HepG2 (cell line): Measurements from ENCODE around the gene RPL22L1. TPM values are rescaled to one million over a fixed set of nuclear protein-coding genes. Genes with fewer than 3 reads are reported as not detected.

ENCODE experiments used
- DNMT3B ChIP-seq: conservative IDR thresholded peaks from 2 replicates; pipeline ENCODE4 v1.6.1; 2016; ENCODE audit warnings: missing biosample characterization, control low read depth
- EP300 ChIP-seq, 3 experiments: sonication (generic) in 1 of 3; formaldehyde crosslinking in 1 of 3; IDR thresholded peaks; 2 replicates each; pipeline versions ENCODE4 v1.5.1 to v1.6.1; 2011 to 2020; ENCODE audit warnings: low read depth in 2 of 3, low read length in 2 of 3, borderline replicate concordance in 1 of 3, improper control_type of control experiment in 1 of 3, mild to moderate bottlenecking in 1 of 3, missing genetic modification reagents in 1 of 3, moderate library complexity in 1 of 3
- PHF21A ChIP-seq: sonication (generic); formaldehyde crosslinking; IDR thresholded peaks from 2 replicates; pipeline ENCODE4 v1.5.0; 2020; ENCODE audit warnings: mild to moderate bottlenecking, missing genetic modification reagents
- RXRB ChIP-seq: IDR thresholded peaks from 2 replicates; pipeline ENCODE4 v1.6.1; 2016; ENCODE audit warnings: borderline replicate concordance, missing genetic modification reagents, missing compliant biosample characterization
- THAP7 ChIP-seq: sonication (generic); formaldehyde crosslinking; IDR thresholded peaks from 2 replicates; pipeline ENCODE4 v1.8.1; 2023; ENCODE audit warnings: mild to moderate bottlenecking, missing genetic modification reagents
- ZNF235 ChIP-seq: sonication (generic); formaldehyde crosslinking; IDR thresholded peaks from 2 replicates; pipeline ENCODE4 v1.8.1; 2023; ENCODE audit warnings: mild to moderate bottlenecking, missing genetic modification reagents, borderline replicate concordance
- ZNF318 ChIP-seq: sonication (generic); formaldehyde crosslinking; IDR thresholded peaks from 2 replicates; pipeline ENCODE4 v1.4.0; 2020; ENCODE audit warnings: mild to moderate bottlenecking, missing genetic modification reagents
- ZNF34 ChIP-seq: sonication (generic); formaldehyde crosslinking; IDR thresholded peaks from 2 replicates; pipeline ENCODE4 v1.4.0; 2020; ENCODE audit warnings: mild to moderate bottlenecking, missing genetic modification reagents, borderline replicate concordance
- polyA plus RNA-seq, 8 experiments: library from polyadenylated mRNA; depleted of rRNA in 3 of 8; stranded (reverse) in 7 of 8; unstranded in 1 of 8; fragments of >200 nt; fragmentation: Illumina TruSeq in 4 of 8; extraction: Trizol in 4 of 8; gene quantifications; 2 replicates each; pipeline versions ENCODE4 v1.2.1 to v1.2.3, GENCODE V29; 2011 to 2016; ENCODE audit warnings: low read depth in 4 of 8, missing spikeins in 1 of 8, mixed read lengths in 1 of 8; ENCODE audit not compliant: insufficient read depth in 1 of 8
- total RNA-seq, 5 experiments: library from RNA; depleted of rRNA; stranded (reverse); fragments of >200 nt; fragmentation: Illumina TruSeq; extraction: Trizol; gene quantifications; 2 replicates each; pipeline ENCODE4 v1.2.3, GENCODE V29; 2016; ENCODE audit warnings: low read depth in 1 of 5
- TF ChIP-seq, protein P1 (sequence below): sonication (generic); formaldehyde crosslinking; IDR thresholded peaks from 2 replicates; pipeline ENCODE4 v1.5.0; 2020; ENCODE audit warnings: missing genetic modification reagents
- TF ChIP-seq, protein P2 (sequence below): sonication (generic); formaldehyde crosslinking; IDR thresholded peaks from 2 replicates; pipeline ENCODE4 v1.8.0; 2022; ENCODE audit warnings: missing genetic modification reagents, low read depth, mild to moderate bottlenecking, borderline replicate concordance
- TF ChIP-seq, protein P3 (sequence below): sonication (generic); formaldehyde crosslinking; IDR thresholded peaks from 2 replicates; pipeline ENCODE4 v1.8.0; 2022; ENCODE audit warnings: mild to moderate bottlenecking, missing genetic modification reagents
- TF ChIP-seq, protein P4 (sequence below): sonication (generic); formaldehyde crosslinking; IDR thresholded peaks from 2 replicates; pipeline ENCODE4 v1.8.0; 2022; ENCODE audit warnings: mild to moderate bottlenecking, missing genetic modification reagents, borderline replicate concordance

Gene RPL22L1
- total and polyA plus RNA-seq, 2 of the 13 experiments (the other 11 are each of a cell fraction or from before 2014, with no cell fraction given), result 42.7 to 152 TPM

- TF ChIP-seq ZNF318 (CRISPR knock-in tag) (no peak; the same call in 1 of the 2 replicates), DNMT3B (CRISPR knock-in tag) (peak; percentile 87; the same call in 1 of the 2 replicates), RXRB (CRISPR knock-in tag) (peak; percentile 65; the same call in 1 of the 2 replicates), ZNF235 (CRISPR knock-in tag) (no peak), THAP7 (peak; percentile 90), ZNF34 (CRISPR knock-in tag) (no peak), EP300 (IDR thresholded peaks at IDR 0.05; ENCODE audit: low read depth in 2 of 2, low read length in 2 of 2) (0 out of 4 replicates have a peak, but pooled peaks of 1 of the 2 experiments have one; percentile 6), EP300 (CRISPR knock-in tag; IDR thresholded peaks at IDR 0.05; ENCODE audit: borderline replicate concordance) (no peak; the same call in 1 of the 2 replicates), PHF21A (CRISPR knock-in tag) (peak; percentile 74; the same call in 1 of the 2 replicates)
- TF ChIP-seq, protein P1, sequence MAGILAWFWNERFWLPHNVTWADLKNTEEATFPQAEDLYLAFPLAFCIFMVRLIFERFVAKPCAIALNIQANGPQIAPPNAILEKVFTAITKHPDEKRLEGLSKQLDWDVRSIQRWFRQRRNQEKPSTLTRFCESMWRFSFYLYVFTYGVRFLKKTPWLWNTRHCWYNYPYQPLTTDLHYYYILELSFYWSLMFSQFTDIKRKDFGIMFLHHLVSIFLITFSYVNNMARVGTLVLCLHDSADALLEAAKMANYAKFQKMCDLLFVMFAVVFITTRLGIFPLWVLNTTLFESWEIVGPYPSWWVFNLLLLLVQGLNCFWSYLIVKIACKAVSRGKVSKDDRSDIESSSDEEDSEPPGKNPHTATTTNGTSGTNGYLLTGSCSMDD, result no peak
- TF ChIP-seq, protein P2, sequence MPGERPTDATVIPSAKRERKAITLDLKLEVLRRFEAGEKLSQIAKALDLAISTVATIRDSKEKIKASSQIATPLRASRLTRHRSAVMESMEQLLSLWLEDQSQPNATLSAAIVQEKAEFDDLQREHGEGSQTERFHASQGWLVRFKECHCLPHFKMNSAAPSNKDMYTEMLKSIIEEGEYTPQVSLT (CRISPR knock-in tag), result no peak
- TF ChIP-seq, protein P3, sequence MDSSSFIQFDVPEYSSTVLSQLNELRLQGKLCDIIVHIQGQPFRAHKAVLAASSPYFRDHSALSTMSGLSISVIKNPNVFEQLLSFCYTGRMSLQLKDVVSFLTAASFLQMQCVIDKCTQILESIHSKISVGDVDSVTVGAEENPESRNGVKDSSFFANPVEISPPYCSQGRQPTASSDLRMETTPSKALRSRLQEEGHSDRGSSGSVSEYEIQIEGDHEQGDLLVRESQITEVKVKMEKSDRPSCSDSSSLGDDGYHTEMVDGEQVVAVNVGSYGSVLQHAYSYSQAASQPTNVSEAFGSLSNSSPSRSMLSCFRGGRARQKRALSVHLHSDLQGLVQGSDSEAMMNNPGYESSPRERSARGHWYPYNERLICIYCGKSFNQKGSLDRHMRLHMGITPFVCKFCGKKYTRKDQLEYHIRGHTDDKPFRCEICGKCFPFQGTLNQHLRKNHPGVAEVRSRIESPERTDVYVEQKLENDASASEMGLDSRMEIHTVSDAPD (CRISPR knock-in tag), result peak; percentile 92
- TF ChIP-seq, protein P4, sequence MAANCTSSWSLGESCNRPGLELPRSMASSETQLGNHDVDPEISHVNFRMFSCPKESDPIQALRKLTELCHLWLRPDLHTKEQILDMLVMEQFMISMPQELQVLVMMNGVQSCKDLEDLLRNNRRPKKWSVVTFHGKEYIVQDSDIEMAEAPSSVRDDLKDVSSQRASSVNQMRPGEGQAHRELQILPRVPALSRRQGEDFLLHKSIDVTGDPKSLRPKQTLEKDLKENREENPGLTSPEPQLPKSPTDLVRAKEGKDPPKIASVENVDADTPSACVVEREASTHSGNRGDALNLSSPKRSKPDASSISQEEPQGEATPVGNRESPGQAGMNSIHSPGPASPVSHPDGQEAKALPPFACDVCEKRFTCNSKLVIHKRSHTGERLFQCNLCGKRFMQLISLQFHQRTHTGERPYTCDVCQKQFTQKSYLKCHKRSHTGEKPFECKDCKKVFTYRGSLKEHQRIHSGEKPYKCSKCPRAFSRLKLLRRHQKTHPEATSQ, result peak; percentile 94
Measured at GRCh38 chr3:170869645-170870593, at the start of gene RPL22L1 (continued).
